Measurements from ENCODE around the gene ARHGEF10L.

The ARHGEF10L gene

GRCh38 chr1:17510138-17510537, 29.4 kb upstream of the ARHGEF10L start:
- H3K36me3 ChIP-seq (ENCODE audit: control insufficient read depth in 1 of 2, insufficient read depth in 2 of 2, low read length in 2 of 2): no peaks in the 10 kb centered on the region
- H3K27me3 ChIP-seq (ENCODE audit: low read depth, low read length): no peaks in the 10 kb centered on the region

GRCh38 chr1:17511188-17511587, 28.3 kb upstream of the ARHGEF10L start:
- no peaks in the 10 kb centered on the region for H3K27me3 ChIP-seq (ENCODE audit: low read depth, low read length)
- H3K9me3 ChIP-seq (ENCODE audit: control insufficient read depth in 1 of 2, low read length in 2 of 2): no peaks in the 10 kb centered on the region
- H3K4me1 ChIP-seq (ENCODE audit: control insufficient read depth in 1 of 2, insufficient read depth in 2 of 2, low read length in 2 of 2): no peaks in the 10 kb centered on the region
- no peaks in the 10 kb centered on the region for H3K36me3 ChIP-seq (ENCODE audit: control insufficient read depth in 1 of 2, insufficient read depth in 2 of 2, low read length in 2 of 2)
- no peak overlapping the region for H3K4me3 ChIP-seq (ENCODE audit: low read depth in 1 of 2, low read length in 2 of 2)
- H3K27ac ChIP-seq (ENCODE audit: low read length): no peak overlapping the region

More at GRCh38 chr1:17510138-17510537, 29.4 kb upstream of the ARHGEF10L start:
- Histone ChIP-seq H3K4me1 (ENCODE audit: control insufficient read depth in 1 of 2, insufficient read depth in 2 of 2, low read length in 2 of 2) (no peaks in the 10 kb centered on the region), H3K4me3 (ENCODE audit: low read depth in 1 of 2, low read length in 2 of 2) (no peak overlapping the region), H3K27ac (ENCODE audit: low read length) (no peak overlapping the region), H3K9me3 (ENCODE audit: control insufficient read depth in 1 of 2, low read length in 2 of 2) (no peaks in the 10 kb centered on the region)

- H3K4me3 ChIP-seq (ENCODE audit: low read depth in 1 of 2, low read length in 2 of 2): no peak overlapping the region
- peak overlapping the region; percentile 56 for H3K27ac ChIP-seq (ENCODE audit: low read length)
Measured at GRCh38 chr1:17513131-17513530, 26.4 kb upstream of the ARHGEF10L start.

GRCh38 chr1:17514776-17515175, 24.7 kb upstream of the ARHGEF10L start:
- Histone ChIP-seq H3K4me1 (ENCODE audit: control insufficient read depth in 1 of 2, insufficient read depth in 2 of 2, low read length in 2 of 2) (no peaks in the 10 kb centered on the region), H3K9me3 (ENCODE audit: control insufficient read depth in 1 of 2, low read length in 2 of 2) (no peaks in the 10 kb centered on the region), H3K27me3 (ENCODE audit: low read depth, low read length) (no peaks in the 10 kb centered on the region), H3K36me3 (ENCODE audit: control insufficient read depth in 1 of 2, insufficient read depth in 2 of 2, low read length in 2 of 2) (no peaks in the 10 kb centered on the region), H3K27ac (ENCODE audit: low read length) (no peak overlapping the region), H3K4me3 (ENCODE audit: low read depth in 1 of 2, low read length in 2 of 2) (no peak overlapping the region)

More at GRCh38 chr1:17513131-17513530, 26.4 kb upstream of the ARHGEF10L start:
- Histone ChIP-seq H3K4me1 (ENCODE audit: control insufficient read depth in 1 of 2, insufficient read depth in 2 of 2, low read length in 2 of 2) (no peaks in the 10 kb centered on the region), H3K36me3 (ENCODE audit: control insufficient read depth in 1 of 2, insufficient read depth in 2 of 2, low read length in 2 of 2) (no peaks in the 10 kb centered on the region), H3K27me3 (ENCODE audit: low read depth, low read length) (no peaks in the 10 kb centered on the region), H3K9me3 (ENCODE audit: control insufficient read depth in 1 of 2, low read length in 2 of 2) (no peaks in the 10 kb centered on the region)

- Histone ChIP-seq H3K4me3 (ENCODE audit: low read depth in 1 of 2, low read length in 2 of 2) (no peak overlapping the region), H3K36me3 (ENCODE audit: control insufficient read depth in 1 of 2, insufficient read depth in 2 of 2, low read length in 2 of 2) (no peaks in the 10 kb centered on the region), H3K27me3 (ENCODE audit: low read depth, low read length) (no peaks in the 10 kb centered on the region), H3K27ac (ENCODE audit: low read length) (peak overlapping the region; percentile 60), H3K9me3 (ENCODE audit: control insufficient read depth in 1 of 2, low read length in 2 of 2) (no peaks in the 10 kb centered on the region), H3K4me1 (ENCODE audit: control insufficient read depth in 1 of 2, insufficient read depth in 2 of 2, low read length in 2 of 2) (no peaks in the 10 kb centered on the region)
Measured at GRCh38 chr1:17515902-17516301, 23.6 kb upstream of the ARHGEF10L start.

GRCh38 chr1:17516303-17517214, 22.9 kb upstream of the ARHGEF10L start:
- Histone ChIP-seq H3K4me1 (ENCODE audit: control insufficient read depth in 1 of 2, insufficient read depth in 2 of 2, low read length in 2 of 2) (no peaks in the 10 kb centered on the region), H3K9me3 (ENCODE audit: control insufficient read depth in 1 of 2, low read length in 2 of 2) (no peaks in the 10 kb centered on the region), H3K27me3 (ENCODE audit: low read depth, low read length) (no peaks in the 10 kb centered on the region), H3K36me3 (ENCODE audit: control insufficient read depth in 1 of 2, insufficient read depth in 2 of 2, low read length in 2 of 2) (no peaks in the 10 kb centered on the region), H3K4me3 (ENCODE audit: low read depth in 1 of 2, low read length in 2 of 2) (no peak overlapping the region), H3K27ac (ENCODE audit: low read length) (peak overlapping the region; percentile 60)

GRCh38 chr1:17520041-17520440, 19.5 kb upstream of the ARHGEF10L start:
- Histone ChIP-seq H3K27ac (ENCODE audit: low read length) (no peak overlapping the region), H3K36me3 (ENCODE audit: control insufficient read depth in 1 of 2, insufficient read depth in 2 of 2, low read length in 2 of 2) (no peaks in the 10 kb centered on the region), H3K4me1 (ENCODE audit: control insufficient read depth in 1 of 2, insufficient read depth in 2 of 2, low read length in 2 of 2) (no peaks in the 10 kb centered on the region), H3K4me3 (ENCODE audit: low read depth in 1 of 2, low read length in 2 of 2) (no peak overlapping the region), H3K27me3 (ENCODE audit: low read depth, low read length) (no peaks in the 10 kb centered on the region), H3K9me3 (ENCODE audit: control insufficient read depth in 1 of 2, low read length in 2 of 2) (no peaks in the 10 kb centered on the region)

GRCh38 chr1:17520473-17521319, 18.8 kb upstream of the ARHGEF10L start:
- H3K9me3 ChIP-seq (ENCODE audit: control insufficient read depth in 1 of 2, low read length in 2 of 2): no peaks in the 10 kb centered on the region
- H3K4me3 ChIP-seq (ENCODE audit: low read depth in 1 of 2, low read length in 2 of 2): no peak overlapping the region
- H3K4me1 ChIP-seq (ENCODE audit: control insufficient read depth in 1 of 2, insufficient read depth in 2 of 2, low read length in 2 of 2): no peaks in the 10 kb centered on the region
- H3K36me3 ChIP-seq (ENCODE audit: control insufficient read depth in 1 of 2, insufficient read depth in 2 of 2, low read length in 2 of 2): no peaks in the 10 kb centered on the region
- H3K27ac ChIP-seq (ENCODE audit: low read length): no peak overlapping the region
- H3K27me3 ChIP-seq (ENCODE audit: low read depth, low read length): no peaks in the 10 kb centered on the region

GRCh38 chr1:17521946-17522612, 17.4 kb upstream of the ARHGEF10L start:
- Histone ChIP-seq H3K4me1 (ENCODE audit: control insufficient read depth in 1 of 2, insufficient read depth in 2 of 2, low read length in 2 of 2) (peaks cover 0 to 5% of the 10 kb centered on the region in 2 donors), H3K27ac (ENCODE audit: low read length) (no peak overlapping the region), H3K9me3 (ENCODE audit: control insufficient read depth in 1 of 2, low read length in 2 of 2) (no peaks in the 10 kb centered on the region), H3K36me3 (ENCODE audit: control insufficient read depth in 1 of 2, insufficient read depth in 2 of 2, low read length in 2 of 2) (no peaks in the 10 kb centered on the region), H3K4me3 (ENCODE audit: low read depth in 1 of 2, low read length in 2 of 2) (no peak overlapping the region), H3K27me3 (ENCODE audit: low read depth, low read length) (no peaks in the 10 kb centered on the region)

- Histone ChIP-seq H3K27me3 (ENCODE audit: low read depth, low read length) (no peaks in the 10 kb centered on the region), H3K4me1 (ENCODE audit: control insufficient read depth in 1 of 2, insufficient read depth in 2 of 2, low read length in 2 of 2) (peaks cover 0 to 13% of the 10 kb centered on the region in 2 donors), H3K27ac (ENCODE audit: low read length) (no peak overlapping the region), H3K4me3 (ENCODE audit: low read depth in 1 of 2, low read length in 2 of 2) (no peak overlapping the region), H3K9me3 (ENCODE audit: control insufficient read depth in 1 of 2, low read length in 2 of 2) (no peaks in the 10 kb centered on the region), H3K36me3 (ENCODE audit: control insufficient read depth in 1 of 2, insufficient read depth in 2 of 2, low read length in 2 of 2) (no peaks in the 10 kb centered on the region)
Measured at GRCh38 chr1:17523321-17524041, 16.0 kb upstream of the ARHGEF10L start.

Data from muscle layer of duodenum (tissue), 2 donors.